ENCODE data around the gene ATP1A3. TPM values are rescaled to one million over a fixed set of nuclear protein-coding genes. Genes with fewer than 3 reads are reported as not detected.

ATP1A3 gene
- total RNA-seq, 1 donor from 2014 or later = 1.8 TPM

GRCh38 chr19:41990028-41990427 is 4.0 kb downstream of the ATP1A3 start:
- Mint-ChIP-seq H3K9me3 (no peaks in the 10 kb centered on the region), H3K27ac (no peak overlapping the region), H3K4me3 (no peak overlapping the region), H3K4me1 (peaks cover 10% of the 10 kb centered on the region), H3K36me3 (ENCODE audit: low read depth) (peaks cover 3% of the 10 kb centered on the region), H3K27me3 (peaks cover 7% of the 10 kb centered on the region)
- intact Hi-C loops (cut with micrococcal nuclease) = no loop called here
- TF ChIP-seq, protein P1, sequence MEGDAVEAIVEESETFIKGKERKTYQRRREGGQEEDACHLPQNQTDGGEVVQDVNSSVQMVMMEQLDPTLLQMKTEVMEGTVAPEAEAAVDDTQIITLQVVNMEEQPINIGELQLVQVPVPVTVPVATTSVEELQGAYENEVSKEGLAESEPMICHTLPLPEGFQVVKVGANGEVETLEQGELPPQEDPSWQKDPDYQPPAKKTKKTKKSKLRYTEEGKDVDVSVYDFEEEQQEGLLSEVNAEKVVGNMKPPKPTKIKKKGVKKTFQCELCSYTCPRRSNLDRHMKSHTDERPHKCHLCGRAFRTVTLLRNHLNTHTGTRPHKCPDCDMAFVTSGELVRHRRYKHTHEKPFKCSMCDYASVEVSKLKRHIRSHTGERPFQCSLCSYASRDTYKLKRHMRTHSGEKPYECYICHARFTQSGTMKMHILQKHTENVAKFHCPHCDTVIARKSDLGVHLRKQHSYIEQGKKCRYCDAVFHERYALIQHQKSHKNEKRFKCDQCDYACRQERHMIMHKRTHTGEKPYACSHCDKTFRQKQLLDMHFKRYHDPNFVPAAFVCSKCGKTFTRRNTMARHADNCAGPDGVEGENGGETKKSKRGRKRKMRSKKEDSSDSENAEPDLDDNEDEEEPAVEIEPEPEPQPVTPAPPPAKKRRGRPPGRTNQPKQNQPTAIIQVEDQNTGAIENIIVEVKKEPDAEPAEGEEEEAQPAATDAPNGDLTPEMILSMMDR (IDR thresholded peaks at IDR 0.05) = no peak
- ChIA-PET POLR2A (no interaction called here), CTCF (no interaction called here)
- DNase-seq = no peak
- no peak for ATAC-seq (ENCODE audit: low read depth)

GRCh38 chr19:41988947-41989346 is 5.1 kb downstream of the ATP1A3 start:
- H3K27ac Mint-ChIP-seq = no peak overlapping the region
- peaks cover 4% of the 10 kb centered on the region for H3K27me3 Mint-ChIP-seq
- ATAC-seq (ENCODE audit: low read depth) = no peak
- no peaks in the 10 kb centered on the region for H3K9me3 Mint-ChIP-seq
- intact Hi-C loops (cut with micrococcal nuclease) = no loop called here
- peaks cover 7% of the 10 kb centered on the region for H3K4me1 Mint-ChIP-seq
- no peak overlapping the region for H3K4me3 Mint-ChIP-seq
- CTCF ChIA-PET = no interaction called here
- TF ChIP-seq, protein P1 (IDR thresholded peaks at IDR 0.05) = no peak
- no peak for DNase-seq
- POLR2A ChIA-PET = no interaction called here
- peaks cover 3% of the 10 kb centered on the region for H3K36me3 Mint-ChIP-seq (ENCODE audit: low read depth)

DNA sequence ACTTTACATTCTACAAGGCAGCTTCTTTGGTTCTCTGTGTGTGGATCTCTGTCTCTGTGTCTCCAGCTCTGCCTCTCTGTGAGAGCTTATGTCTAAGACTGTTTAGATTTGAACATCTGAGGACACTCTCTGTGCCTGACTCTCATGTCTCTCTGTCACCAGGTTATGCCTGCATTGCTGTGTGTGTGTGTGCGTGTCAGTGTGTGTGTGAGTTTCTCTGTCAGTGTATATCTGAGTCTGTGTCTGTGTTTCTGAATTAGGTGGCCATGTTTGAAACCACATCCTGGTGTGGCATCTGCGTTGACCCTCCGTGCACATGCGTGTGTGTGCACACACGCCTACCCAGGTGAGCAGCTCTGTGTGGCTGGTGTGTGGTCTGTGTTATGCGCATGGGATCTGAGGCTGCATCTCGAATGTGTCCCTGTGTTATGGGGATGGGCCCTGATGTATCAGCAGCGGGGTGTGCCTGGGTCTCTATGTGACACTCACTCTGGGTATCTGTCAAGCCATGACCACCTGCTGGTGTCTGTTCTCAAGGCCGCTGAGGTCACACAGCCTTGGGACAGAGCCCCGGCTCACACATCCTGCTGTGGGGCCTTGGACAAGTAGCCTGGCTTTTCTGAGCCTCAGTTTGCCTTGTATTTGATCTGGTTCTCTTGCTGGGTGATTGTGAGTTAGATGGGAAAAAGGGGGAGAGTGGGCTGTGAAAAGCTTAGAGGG is 6.7 kb downstream of the ATP1A3 start:
- H3K4me3 Mint-ChIP-seq = no peak overlapping the region
- TF ChIP-seq, protein P1 (IDR thresholded peaks at IDR 0.05) = no peak
- no peaks in the 10 kb centered on the region for H3K27me3 Mint-ChIP-seq
- no peak overlapping the region for H3K27ac Mint-ChIP-seq
- ChIA-PET POLR2A (no interaction called here), CTCF (no interaction called here)
- ATAC-seq (ENCODE audit: low read depth) = no peak
- no peak for DNase-seq
- peaks cover 3% of the 10 kb centered on the region for H3K36me3 Mint-ChIP-seq (ENCODE audit: low read depth)
- H3K4me1 Mint-ChIP-seq = no peaks in the 10 kb centered on the region
- intact Hi-C loops (cut with micrococcal nuclease) = no loop called here
- H3K9me3 Mint-ChIP-seq = no peaks in the 10 kb centered on the region

DNA sequence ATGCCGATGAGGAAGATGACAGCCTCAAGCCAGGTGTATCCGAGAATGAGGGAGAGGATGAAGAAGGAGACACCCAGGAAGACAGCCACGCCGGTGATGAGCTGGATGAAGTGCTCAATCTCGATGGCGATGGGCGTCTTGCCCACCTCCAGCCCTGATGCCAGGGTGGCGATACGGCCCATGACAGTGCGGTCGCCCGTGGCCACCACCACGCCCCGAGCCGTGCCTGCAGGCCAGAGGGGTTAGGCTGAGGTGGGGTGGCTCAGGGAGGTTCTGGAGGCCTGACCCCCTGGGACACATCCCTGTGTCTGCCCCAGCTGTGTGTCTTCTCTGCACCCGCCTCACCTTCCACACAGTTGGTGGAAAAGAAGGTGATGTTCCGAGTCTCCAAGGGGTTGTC is 9.1 kb downstream of the ATP1A3 start:
- Mint-ChIP-seq H3K4me1 (no peaks in the 10 kb centered on the region), H3K27me3 (no peaks in the 10 kb centered on the region), H3K27ac (no peak overlapping the region), H3K9me3 (no peaks in the 10 kb centered on the region), H3K36me3 (ENCODE audit: low read depth) (peaks cover 3% of the 10 kb centered on the region), H3K4me3 (no peak overlapping the region)
- TF ChIP-seq, protein P1 (IDR thresholded peaks at IDR 0.05) = no peak
- intact Hi-C loops (cut with micrococcal nuclease) = no loop called here
- ChIA-PET CTCF (no interaction called here), POLR2A (no interaction called here)
- no peak for DNase-seq
- ATAC-seq (ENCODE audit: low read depth) = no peak

DNA sequence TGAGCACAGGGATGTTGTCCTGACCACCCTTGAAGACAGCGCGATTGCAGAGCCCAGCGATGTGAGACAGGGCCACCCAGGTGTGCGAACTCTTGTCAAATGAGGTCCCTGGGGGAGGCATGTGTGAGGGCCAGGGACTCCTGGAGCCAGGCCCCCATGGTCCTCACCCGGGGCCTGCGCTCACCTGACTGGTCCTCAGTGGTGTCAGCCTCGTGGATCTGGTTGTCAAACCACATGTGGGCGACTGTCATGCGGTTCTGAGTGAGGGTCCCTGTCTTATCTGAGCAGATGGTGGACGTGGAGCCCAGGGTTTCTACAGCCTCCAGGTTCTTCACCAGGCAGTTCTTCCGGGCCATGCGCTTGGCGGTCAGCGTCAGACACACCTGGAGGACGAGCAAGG is 12.3 kb downstream of the ATP1A3 start:
- CTCF ChIA-PET = no interaction called here
- intact Hi-C loops (cut with micrococcal nuclease) = no loop called here
- no peaks in the 10 kb centered on the region for H3K4me1 Mint-ChIP-seq
- DNase-seq (no peak), ATAC-seq (ENCODE audit: low read depth) (no peak)
- H3K27ac Mint-ChIP-seq = no peak overlapping the region
- peaks cover 3% of the 10 kb centered on the region for H3K36me3 Mint-ChIP-seq (ENCODE audit: low read depth)
- POLR2A ChIA-PET = no interaction called here
- H3K27me3 Mint-ChIP-seq = no peaks in the 10 kb centered on the region
- H3K4me3 Mint-ChIP-seq = no peak overlapping the region
- TF ChIP-seq, protein P1 (IDR thresholded peaks at IDR 0.05) = no peak
- H3K9me3 Mint-ChIP-seq = no peaks in the 10 kb centered on the region

Data from activated B cell treated with CpG ODN at 0.5 μM for 24 hours (primary cell).